DOHH2 (cell line): ENCODE data around the gene ARX.

Experiments
- H3F3A ChIP-seq: fragments of 200-600 bp; sonication (generic), shearing (Covaris generic); 2 replicates; pipeline ENCODE4 v1.6.0; 2016; ENCODE audit warnings: antibody characterized with exemption, mild to moderate bottlenecking; ENCODE audit not compliant: control insufficient read depth, insufficient read depth
- H3K27ac ChIP-seq: fragments of 200-600 bp; sonication (generic); 2 replicates; pipeline ENCODE4 v1.5.1; 2014; ENCODE audit warnings: low read depth, mild to moderate bottlenecking, low read length, moderate library complexity
- H3K27me3 ChIP-seq: fragments of 200-600 bp; sonication (generic); 2 replicates; pipeline ENCODE4 v1.6.1; 2014; ENCODE audit warnings: mild to moderate bottlenecking, low read length, mixed read lengths; ENCODE audit not compliant: control insufficient read depth
- H3K36me3 ChIP-seq: fragments of 200-600 bp; sonication (generic); 2 replicates; pipeline ENCODE4 v1.6.1; 2014; ENCODE audit warnings: mild to moderate bottlenecking, low read length, moderate library complexity, mixed read lengths; ENCODE audit not compliant: control insufficient read depth
- H3K4me1 ChIP-seq: fragments of 200-600 bp; sonication (generic); 2 replicates; pipeline ENCODE4 v1.6.1; 2014; ENCODE audit warnings: mild to moderate bottlenecking, low read length, mixed read lengths; ENCODE audit not compliant: control insufficient read depth
- H3K4me2 ChIP-seq: fragments of 200-600 bp; sonication (generic); 2 replicates; pipeline ENCODE4 v1.6.0; 2014; ENCODE audit warnings: mild to moderate bottlenecking, low read length, moderate library complexity
- H3K4me3 ChIP-seq: fragments of 200-600 bp; sonication (generic); 2 replicates; pipeline ENCODE4 v1.5.1; 2014; ENCODE audit warnings: mild to moderate bottlenecking, low read length, mixed read lengths
- H3K79me2 ChIP-seq: fragments of 200-600 bp; sonication (generic); 2 replicates; pipeline ENCODE4 v1.6.1; 2014; ENCODE audit warnings: mild to moderate bottlenecking, low read length, mixed read lengths; ENCODE audit not compliant: control insufficient read depth
- H3K9me2 ChIP-seq: fragments of 200-600 bp; sonication (generic); replicated peaks from 2 replicates; pipeline ENCODE4 v1.6.1; 2014; ENCODE audit warnings: mild to moderate bottlenecking, low read length, mixed read lengths; ENCODE audit not compliant: control insufficient read depth
- H3K9me3 ChIP-seq: fragments of 200-600 bp; sonication (generic); 2 replicates; pipeline ENCODE4 v1.6.1; 2014; ENCODE audit warnings: antibody characterized with exemption, low read length, mixed read lengths; ENCODE audit not compliant: control insufficient read depth, insufficient read depth
- H4K20me1 ChIP-seq: fragments of 200-600 bp; sonication (generic); 2 replicates; pipeline ENCODE4 v1.6.0; 2014; ENCODE audit warnings: low read depth, mild to moderate bottlenecking, antibody characterized with exemption, low read length, moderate library complexity; ENCODE audit not compliant: control insufficient read depth, insufficient read depth
- CTCF ChIP-seq: fragments of 200-600 bp; sonication (generic); IDR thresholded peaks from one replicate; pipeline ENCODE4 v1.5.1; 2014; ENCODE audit warnings: antibody characterized with exemption, mild to moderate bottlenecking, low read depth, low read length; ENCODE audit not compliant: poor library complexity, severe bottlenecking
- EZH2phosphoT487 ChIP-seq: fragments of 200-600 bp; sonication (generic); IDR thresholded peaks from 2 replicates; pipeline ENCODE4 v1.6.1; 2017; ENCODE audit warnings: borderline replicate concordance, mild to moderate bottlenecking, antibody characterized with exemption, low read length, moderate library complexity, mixed read lengths

Gene ARX

GRCh38 chrX:25049971-25050370 is 34.2 kb upstream of the ARX start:
- Histone ChIP-seq H4K20me1 (no peaks in the 10 kb centered on the region), H3K9me3 (no peaks in the 10 kb centered on the region), H3K79me2 (no peaks in the 10 kb centered on the region), H3K4me1 (peaks cover 9% of the 10 kb centered on the region), H3K4me3 (no peak overlapping the region), H3K4me2 (no peak overlapping the region), H3K9me2 (no peaks in the 10 kb centered on the region), H3K27ac (no peak overlapping the region), H3F3A (no peaks in the 10 kb centered on the region), H3K27me3 (no peaks in the 10 kb centered on the region), H3K36me3 (no peaks in the 10 kb centered on the region)
- TF ChIP-seq EZH2phosphoT487 (no peak), CTCF (no peak)

GRCh38 chrX:25049357-25049756 is 33.6 kb upstream of the ARX start:
- Histone ChIP-seq H3K9me3 (no peaks in the 10 kb centered on the region), H3K27me3 (no peaks in the 10 kb centered on the region), H3K4me3 (no peak overlapping the region), H3K79me2 (no peaks in the 10 kb centered on the region), H3K4me2 (no peak overlapping the region), H3K27ac (no peak overlapping the region), H3K36me3 (no peaks in the 10 kb centered on the region), H3F3A (no peaks in the 10 kb centered on the region), H3K9me2 (no peaks in the 10 kb centered on the region), H4K20me1 (no peaks in the 10 kb centered on the region), H3K4me1 (peaks cover 9% of the 10 kb centered on the region)
- TF ChIP-seq EZH2phosphoT487 (no peak), CTCF (no peak)

- Histone ChIP-seq H3K9me2 (no peaks in the 10 kb centered on the region), H3K27me3 (no peaks in the 10 kb centered on the region), H3K27ac (no peak overlapping the region), H3K4me3 (no peak overlapping the region), H3F3A (no peaks in the 10 kb centered on the region), H3K4me1 (peaks cover 9% of the 10 kb centered on the region), H3K9me3 (no peaks in the 10 kb centered on the region), H3K79me2 (no peaks in the 10 kb centered on the region), H4K20me1 (no peaks in the 10 kb centered on the region), H3K36me3 (no peaks in the 10 kb centered on the region), H3K4me2 (no peak overlapping the region)
- TF ChIP-seq EZH2phosphoT487, result no peak
- TF ChIP-seq CTCF, result no peak
Measured at GRCh38 chrX:25048178-25048577, 32.4 kb upstream of the ARX start.

GRCh38 chrX:25043192-25043591 is 27.4 kb upstream of the ARX start:
- no peak for TF ChIP-seq CTCF
- TF ChIP-seq EZH2phosphoT487, result no peak
- no peaks in the 10 kb centered on the region for H4K20me1 ChIP-seq

More at GRCh38 chrX:25043192-25043591, 27.4 kb upstream of the ARX start:
- H3K4me3 ChIP-seq, result no peak overlapping the region
- H3K9me3 ChIP-seq, result no peaks in the 10 kb centered on the region
- H3K36me3 ChIP-seq, result no peaks in the 10 kb centered on the region
- H3K4me1 ChIP-seq, result no peaks in the 10 kb centered on the region
- H3K4me2 ChIP-seq, result no peak overlapping the region
- H3K27me3 ChIP-seq, result no peaks in the 10 kb centered on the region
- H3K27ac ChIP-seq, result no peak overlapping the region
- no peaks in the 10 kb centered on the region for H3F3A ChIP-seq
- H3K9me2 ChIP-seq, result no peaks in the 10 kb centered on the region
- no peaks in the 10 kb centered on the region for H3K79me2 ChIP-seq
